HG03575 (cell line): ENCODE data around the gene BGLAP.

Experiments
- ATAC-seq: cut with Tn5 transposase; IDR thresholded peaks from one replicate; pipeline ENCODE4 v1.9.1; 2021; ENCODE audit not compliant: unreplicated experiment, insufficient number of reproducible peaks, low FRiP score; ENCODE audit errors: extremely low read depth

BGLAP gene

GRCh38 chr1:156247460-156248322, 5.7 kb downstream of the BGLAP start, which contains the start of gene PAQR6:
Gene PAQR6 (minus strand): TSS chr1:156248056. CDS start chr1:156246731, 1,325 bp downstream.
- no peak for ATAC-seq

GRCh38 chr1:156248323-156248683, 6.3 kb downstream of the BGLAP start:
- no peak for ATAC-seq

GRCh38 chr1:156249593-156249992, 7.6 kb downstream of the BGLAP start:
- no peak for ATAC-seq

GRCh38 chr1:156251527-156251926, 9.5 kb downstream of the BGLAP start:
- no peak for ATAC-seq

GRCh38 chr1:156253634-156254033, 11.7 kb downstream of the BGLAP start:
- ATAC-seq = no peak

GRCh38 chr1:156257711-156258110, 15.7 kb downstream of the BGLAP start:
- no peak for ATAC-seq

GRCh38 chr1:156258859-156259258, 16.9 kb downstream of the BGLAP start:
- no peak for ATAC-seq

- no peak for ATAC-seq
Measured at GRCh38 chr1:156259805-156260204, 17.8 kb downstream of the BGLAP start.

GRCh38 chr1:156260896-156261295, 18.9 kb downstream of the BGLAP start:
- ATAC-seq = no peak

GRCh38 chr1:156262461-156263287, 20.7 kb downstream of the BGLAP start:
- ATAC-seq = no peak

GRCh38 chr1:156263288-156263655, 21.3 kb downstream of the BGLAP start:
- no peak for ATAC-seq

GRCh38 chr1:156266051-156266450, 24.1 kb downstream of the BGLAP start:
- ATAC-seq = no peak

- no peak for ATAC-seq
Measured at GRCh38 chr1:156268336-156268735, 26.4 kb downstream of the BGLAP start.

- no peak for ATAC-seq
Measured at GRCh38 chr1:156270314-156270713, 28.3 kb downstream of the BGLAP start.

- no peak for ATAC-seq
Measured at GRCh38 chr1:156276532-156276931, 34.5 kb downstream of the BGLAP start.

GRCh38 chr1:156276966-156277381, 35.0 kb downstream of the BGLAP start:
- ATAC-seq = no peak

- no peak for ATAC-seq
Measured at GRCh38 chr1:156279837-156280236, 37.9 kb downstream of the BGLAP start.

GRCh38 chr1:156281281-156281680, 39.3 kb downstream of the BGLAP start:
- ATAC-seq = no peak

GRCh38 chr1:156281693-156282478, 39.9 kb downstream of the BGLAP start:
- no peak for ATAC-seq
